Neural progenitor cell (in vitro differentiated cells): Measurements from ENCODE around the gene IFT122.

Experiments used
- CTCF ChIP-seq: fragments of 200-600 bp; sonication (generic); IDR thresholded peaks from 2 replicates; pipeline ENCODE4 v1.5.1; 2017; ENCODE audit warnings: antibody characterized with exemption, mild to moderate bottlenecking
- EZH2 ChIP-seq: fragments of 200-600 bp; sonication (generic); IDR thresholded peaks from 2 replicates; pipeline ENCODE4 v1.6.1; 2017; ENCODE audit warnings: antibody characterized with exemption, mild to moderate bottlenecking, moderate library complexity
- EZH2phosphoT487 ChIP-seq: fragments of 200-600 bp; sonication (generic); IDR thresholded peaks from 2 replicates; pipeline ENCODE4 v1.6.1; 2017; ENCODE audit warnings: antibody characterized with exemption

GRCh38 chr3:129543156-129543790, 103.2 kb downstream of the IFT122 start, which contains the start of gene H1-8:
- TF ChIP-seq CTCF = no peak
- no peak for TF ChIP-seq EZH2
- no peak for TF ChIP-seq EZH2phosphoT487
